GM12878 (cell line): ENCODE results near the gene VSX2. TPM values are rescaled to one million over a fixed set of nuclear protein-coding genes. Genes with fewer than 3 reads are reported as not detected.

Experiments used
- ATAC-seq: fragments of 200-7000 bp; cut with Tn5 transposase; 3 replicates; pipeline ENCODE4 v1.9.1; 2020; ENCODE audit warnings: mild to moderate bottlenecking, moderate library complexity
- BruUV-seq: library from RNA; stranded (reverse); fragments of 400-500 nt; replicated peaks from 2 replicates; lab custom pipeline; 2021; lab: Mats Ljungman, UMichigan
- CTCF ChIA-PET: fragments of 300-600 bp; sonication (Branson Sonifier 250); formaldehyde crosslinking; extraction: SDS; loops from one replicate; lab custom pipeline; 2021; ENCODE audit warnings: inconsistent platforms; lab: Yijun Ruan, JAX
- POLR2A ChIA-PET: fragments of 350-600 bp; formaldehyde crosslinking; extraction: SDS; loops from one replicate; lab custom pipeline; 2021; ENCODE audit warnings: inconsistent platforms; lab: Charles Lee
- RAD21 ChIA-PET: fragments of 300-600 bp; sonication (Branson Sonifier 250); formaldehyde crosslinking; loops from one replicate; lab custom pipeline; 2023; ENCODE audit warnings: antibody characterized with exemption; ENCODE audit not compliant: unreplicated experiment; lab: Charles Lee
- SMC1A ChIA-PET: fragments of 300-600 bp; sonication (Branson Sonifier 250); formaldehyde crosslinking; loops from one replicate; lab custom pipeline; 2023; ENCODE audit not compliant: unreplicated experiment, uncharacterized antibody; lab: Charles Lee
- DNase-seq: peaks from one replicate; pipeline ENCODE4 v3.0.0-alpha.2; 2011; ENCODE audit warnings: low read depth, low spot score
- FAIRE-seq: peaks from 3 replicates; lab custom pipeline; 2011; peaks lifted over from hg19 to GRCh38; lab: Jason Lieb, UNC
- H2AFZ ChIP-seq: 2 replicates; pipeline ENCODE4 v1.6.0; 2011; ENCODE audit warnings: low read depth, low read length, control low read depth; ENCODE audit not compliant: control insufficient read depth
- H3K27ac ChIP-seq: 2 replicates; pipeline ENCODE4 v1.5.1; 2011; ENCODE audit warnings: control low read depth; ENCODE audit not compliant: control insufficient read depth, insufficient read depth
- H3K27me3 ChIP-seq, 2 experiments: replicated peaks in 1 of 2; 2 replicates each; pipeline versions ENCODE4 v1.6.0 to v1.6.1; 2011; ENCODE audit warnings: low read length in 1 of 2; ENCODE audit not compliant: control insufficient read depth in 2 of 2, insufficient read depth in 2 of 2
- H3K36me3 ChIP-seq, 2 experiments: 2 replicates each; pipeline ENCODE4 v1.5.1; 2011; ENCODE audit warnings: low read length in 1 of 2; ENCODE audit not compliant: control insufficient read depth in 2 of 2, insufficient read depth in 2 of 2
- H3K4me1 ChIP-seq: 2 replicates; pipeline ENCODE4 v1.6.1; 2011; ENCODE audit warnings: mild to moderate bottlenecking, low read length, moderate library complexity, mixed read lengths; ENCODE audit not compliant: control insufficient read depth, insufficient read depth
- H3K4me2 ChIP-seq: 2 replicates; pipeline ENCODE4 v1.6.0; 2011; ENCODE audit warnings: control low read depth; ENCODE audit not compliant: control insufficient read depth, insufficient read depth
- H3K4me3 ChIP-seq: fragments of 200-600 bp; sonication (generic); 2 replicates; pipeline ENCODE4 v1.5.1; 2016
- H3K79me2 ChIP-seq: 2 replicates; pipeline ENCODE4 v1.6.0; 2011; ENCODE audit warnings: low read length; ENCODE audit not compliant: control insufficient read depth, insufficient read depth
- H3K9ac ChIP-seq: 2 replicates; pipeline ENCODE4 v1.8.0; 2011; ENCODE audit warnings: low read length, control low read depth, mixed read lengths; ENCODE audit not compliant: control insufficient read depth, insufficient read depth
- H3K9me3 ChIP-seq: replicated peaks from 3 replicates; pipeline ENCODE4 v1.5.1; 2011; ENCODE audit warnings: mild to moderate bottlenecking, low read length; ENCODE audit not compliant: control insufficient read depth, insufficient read depth
- H4K20me1 ChIP-seq: 2 replicates; pipeline ENCODE4 v1.6.0; 2011; ENCODE audit not compliant: control insufficient read depth, insufficient read depth
- ATF3 ChIP-seq: IDR thresholded peaks from 2 replicates; pipeline ENCODE4 v1.6.1; 2011; ENCODE audit warnings: low read depth, mild to moderate bottlenecking, low read length, moderate library complexity, borderline replicate concordance; ENCODE audit errors: extremely low read depth
- ATF7 ChIP-seq: fragments of 450-650 bp; IDR thresholded peaks from 2 replicates; pipeline ENCODE4 v1.6.1; 2016; ENCODE audit warnings: low read depth, mild to moderate bottlenecking
- BACH1 ChIP-seq: fragments of 450-650 bp; IDR thresholded peaks from 2 replicates; pipeline ENCODE4 v1.6.1; 2017; ENCODE audit warnings: mild to moderate bottlenecking, borderline replicate concordance
- FOS ChIP-seq: IDR thresholded peaks from 3 replicates; pipeline ENCODE4 v1.6.1; 2011; ENCODE audit warnings: borderline replicate concordance; ENCODE audit not compliant: insufficient read length; ENCODE audit errors: extremely low read depth
- IKZF1 ChIP-seq: fragments of 450-650 bp; conservative IDR thresholded peaks from 2 replicates; pipeline ENCODE4 v1.6.1; 2017; ENCODE audit warnings: antibody characterized with exemption, mild to moderate bottlenecking
- IRF5 ChIP-seq: fragments of 450-650 bp; IDR thresholded peaks from 2 replicates; pipeline ENCODE4 v1.6.1; 2017; ENCODE audit warnings: borderline replicate concordance
- MEF2A ChIP-seq: IDR thresholded peaks from 2 replicates; pipeline ENCODE4 v1.6.1; 2011; ENCODE audit warnings: low read depth, mild to moderate bottlenecking, low read length, moderate library complexity; ENCODE audit not compliant: insufficient read depth
- PAX8 ChIP-seq: fragments of 450-650 bp; IDR thresholded peaks from 2 replicates; pipeline ENCODE4 v1.6.1; 2017; ENCODE audit warnings: mild to moderate bottlenecking, moderate library complexity
- POLR2AphosphoS5 ChIP-seq: IDR thresholded peaks from 2 replicates; pipeline ENCODE4 v1.6.1; 2011; ENCODE audit warnings: mild to moderate bottlenecking, low read length, inconsistent platforms
- RAD21 ChIP-seq: IDR thresholded peaks from 2 replicates; pipeline ENCODE4 v1.6.1; 2011; ENCODE audit warnings: mild to moderate bottlenecking, low read depth, low read length, moderate library complexity; ENCODE audit not compliant: insufficient read depth
- RB1 ChIP-seq: fragments of 450-650 bp; formaldehyde crosslinking; IDR thresholded peaks from 2 replicates; pipeline ENCODE4 v1.6.1; 2017; ENCODE audit warnings: mild to moderate bottlenecking, borderline replicate concordance
- REST ChIP-seq: IDR thresholded peaks from 2 replicates; pipeline ENCODE4 v1.6.1; 2012; ENCODE audit warnings: mild to moderate bottlenecking, low read depth, low read length
- SPI1 ChIP-seq: IDR thresholded peaks from 2 replicates; pipeline ENCODE4 v1.6.1; 2011; ENCODE audit warnings: low read depth, mild to moderate bottlenecking, low read length, moderate library complexity, borderline replicate concordance; ENCODE audit not compliant: insufficient read depth
- TBL1XR1 ChIP-seq: IDR thresholded peaks from 2 replicates; pipeline ENCODE4 v1.6.1; 2012; ENCODE audit warnings: low read depth, low read length, improper control_type of control experiment
- ZNF207 ChIP-seq: fragments of 450-650 bp; IDR thresholded peaks from 2 replicates; pipeline ENCODE4 v1.6.1; 2014; ENCODE audit warnings: antibody characterized with exemption, mild to moderate bottlenecking, borderline replicate concordance
- ZSCAN29 ChIP-seq: fragments of 450-650 bp; IDR thresholded peaks from 2 replicates; pipeline ENCODE4 v1.6.1; 2017; ENCODE audit warnings: mild to moderate bottlenecking, moderate library complexity
- WGBS: methylation state at CpG from one replicate; pipeline ENCODE4 v1.1.6; 2016; ENCODE audit warnings: low lambda C conversion rate; ENCODE audit not compliant: insufficient replicate concordance, insufficient coverage; ENCODE audit errors: missing lambda C conversion rate; 5-methylcytosine and 5-hydroxymethylcytosine counted together
- in situ Hi-C: fragments of 300-500 bp; cut with MboI; formaldehyde crosslinking; loops from 9 replicates; pipeline ENCODE4 v1.14.3; 2018; ENCODE audit warnings: mixed read lengths
- intact Hi-C: fragments of 100-400 bp; cut with micrococcal nuclease; formaldehyde crosslinking; loops from one replicate; pipeline ENCODE4 v1.14.2; 2022; ENCODE audit not compliant: unreplicated experiment
- polyA plus RNA-seq, 11 experiments: library from polyadenylated mRNA; depleted of rRNA in 4 of 11; unstranded in 6 of 11; stranded (reverse) in 5 of 11; fragments of >200 nt; fragmentation: Nextera tagmentation in 4 of 11; fragmentation: Illumina TruSeq in 1 of 11; extraction: Ambion mirVana in 4 of 11; extraction: Trizol in 1 of 11; gene quantifications; 1 replicate in 1 of 11; 2 replicates in 10 of 11; pipeline versions ENCODE4 v1.2.1 to v1.2.3, GENCODE V29; 2011 to 2016; ENCODE audit warnings: inconsistent platforms in 2 of 11, missing spikeins in 2 of 11, low read depth in 1 of 11
- total RNA-seq, 4 experiments: library from RNA; depleted of rRNA in 3 of 4; stranded (reverse); fragments of >200 nt in 3 of 4; fragmentation: Illumina TruSeq in 1 of 4; extraction: Trizol in 1 of 4; gene quantifications; 2 replicates each; pipeline versions ENCODE4 v1.2.1 to v1.2.3, GENCODE V29; 2013 to 2021

VSX2 gene
- total and polyA plus RNA-seq, 10 of the 15 experiments (the other 5 are each of a cell fraction or from before 2014, with no cell fraction given): 0.04 to 0.05 TPM; not detected in 8

GRCh38 chr14:74190927-74191575, 48.2 kb upstream of the VSX2 start:
- H3K4me2 ChIP-seq: no peak overlapping the region
- ChIA-PET CTCF (no interaction called here), POLR2A (no interaction called here), RAD21 (no interaction called here), SMC1A (no interaction called here)
- ATAC-seq (no peak), DNase-seq (no peak), FAIRE-seq (no peak)
- no peaks in the 10 kb centered on the region; a peak in 1 of 4 replicates for H3K36me3 ChIP-seq
- no peaks in the 10 kb centered on the region for H3K79me2 ChIP-seq
- WGBS: 100% methylated on average over 3 of the region's 3 CpGs
- no peaks in the 10 kb centered on the region for H3K27me3 ChIP-seq
- intact Hi-C loops (no loop called here), in situ Hi-C loops (no loop called here)
- H3K9ac ChIP-seq: no peak overlapping the region
- H3K4me1 ChIP-seq: no peaks in the 10 kb centered on the region
- H3K9me3 ChIP-seq: no peaks in the 10 kb centered on the region
- H3K4me3 ChIP-seq: no peak overlapping the region
- no TSS peak for BruUV-seq
- no peak overlapping the region for H2AFZ ChIP-seq
- H4K20me1 ChIP-seq: no peaks in the 10 kb centered on the region
- no peak overlapping the region for H3K27ac ChIP-seq
- no peak for TF ChIP-seq IKZF1
- no peak for TF ChIP-seq REST
- TF ChIP-seq POLR2AphosphoS5: no peak
- no peak for TF ChIP-seq MEF2A
- TF ChIP-seq TBL1XR1: no peak
- no peak for TF ChIP-seq BACH1
- no peak for TF ChIP-seq ATF7
- TF ChIP-seq PAX8: no peak
- TF ChIP-seq ZSCAN29: no peak
- TF ChIP-seq SPI1: no peak
- no peak for TF ChIP-seq ATF3
- TF ChIP-seq FOS: no peak
- TF ChIP-seq ZNF207: no peak
- TF ChIP-seq RB1: no peak
- TF ChIP-seq IRF5: no peak
- no peak for TF ChIP-seq RAD21
